IgD-negative memory B cell (primary cell): ENCODE data around the gene GHRHR. TPM values are rescaled to one million over a fixed set of nuclear protein-coding genes. Genes with fewer than 3 reads are reported as not detected.

Experiments used
- H3K27ac Mint-ChIP-seq, 3 donors: one replicate each; pipeline ENCODE4 v1.8.0; 2020 to 2022; ENCODE audit warnings: mild to moderate bottlenecking in 3 of 3, mixed read lengths in 3 of 3, moderate library complexity in 1 of 3
- H3K27me3 Mint-ChIP-seq: one replicate; pipeline ENCODE4 v1.8.0; 2021; ENCODE audit warnings: mixed read lengths
- H3K36me3 Mint-ChIP-seq: one replicate; pipeline ENCODE4 v1.8.0; 2020; ENCODE audit warnings: mild to moderate bottlenecking, mixed read lengths
- H3K4me1 Mint-ChIP-seq, 3 donors: one replicate each; pipeline ENCODE4 v1.8.0; 2020 to 2022; ENCODE audit warnings: mixed read lengths in 3 of 3, mild to moderate bottlenecking in 1 of 3
- H3K4me3 Mint-ChIP-seq, 4 donors: one replicate each; pipeline ENCODE4 v1.8.0; 2020 to 2022; ENCODE audit warnings: mild to moderate bottlenecking in 4 of 4, mixed read lengths in 4 of 4, moderate library complexity in 3 of 4
- H3K9me3 Mint-ChIP-seq, 3 donors: one replicate each; pipeline ENCODE4 v1.8.0; 2020 to 2021; ENCODE audit warnings: mixed read lengths in 3 of 3, mild to moderate bottlenecking in 1 of 3
- polyA plus RNA-seq: library from polyadenylated mRNA; unstranded; fragments of 300-500 nt; fragmentation: Illumina TruSeq; gene quantifications from one replicate; pipeline ENCODE4 v1.2.3, GENCODE V29; 2021

Gene GHRHR
- polyA plus RNA-seq, 1 donor from 2014 or later: not detected

DNA sequence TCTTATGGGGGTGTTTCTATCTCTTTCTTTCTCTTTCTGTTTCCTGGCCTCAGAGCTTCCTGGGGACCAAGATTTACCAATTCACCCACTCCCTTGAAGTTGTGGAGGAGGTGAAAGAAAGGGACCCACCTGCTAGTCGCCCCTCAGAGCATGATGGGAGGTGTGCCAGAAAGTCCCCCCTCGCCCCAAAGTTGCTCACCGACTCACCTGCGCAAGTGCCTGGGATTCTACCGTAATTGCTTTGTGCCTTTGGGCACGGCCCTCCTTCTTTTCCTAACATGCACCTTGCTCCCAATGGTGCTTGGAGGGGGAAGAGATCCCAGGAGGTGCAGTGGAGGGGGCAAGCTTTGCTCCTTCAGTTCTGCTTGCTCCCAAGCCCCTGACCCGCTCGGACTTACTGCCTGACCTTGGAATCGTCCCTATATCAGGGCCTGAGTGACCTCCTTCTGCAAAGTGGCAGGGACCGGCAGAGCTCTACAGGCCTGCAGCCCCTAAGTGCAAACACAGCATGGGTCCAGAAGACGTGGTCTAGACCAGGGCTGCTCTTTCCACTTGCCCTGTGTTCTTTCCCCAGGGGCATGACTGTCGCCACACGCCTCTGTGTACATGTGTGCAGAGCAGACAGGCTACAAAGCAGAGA, 39.9 kb upstream of the GHRHR start:
- H3K4me3 Mint-ChIP-seq: no peak overlapping the region
- no peaks in the 10 kb centered on the region for H3K27me3 Mint-ChIP-seq
- H3K4me1 Mint-ChIP-seq: no peaks in the 10 kb centered on the region
- H3K36me3 Mint-ChIP-seq: no peaks in the 10 kb centered on the region
- peaks cover 0 to 3% (median 0%) of the 10 kb centered on the region in 3 donors for H3K9me3 Mint-ChIP-seq
- H3K27ac Mint-ChIP-seq: no peak overlapping the region

GRCh38 chr7:30924624-30925023, 39.1 kb upstream of the GHRHR start:
- Mint-ChIP-seq H3K27me3 (no peaks in the 10 kb centered on the region), H3K27ac (no peak overlapping the region), H3K9me3 (peaks cover 0 to 3% (median 0%) of the 10 kb centered on the region in 3 donors), H3K4me3 (no peak overlapping the region), H3K36me3 (no peaks in the 10 kb centered on the region), H3K4me1 (no peaks in the 10 kb centered on the region)

DNA sequence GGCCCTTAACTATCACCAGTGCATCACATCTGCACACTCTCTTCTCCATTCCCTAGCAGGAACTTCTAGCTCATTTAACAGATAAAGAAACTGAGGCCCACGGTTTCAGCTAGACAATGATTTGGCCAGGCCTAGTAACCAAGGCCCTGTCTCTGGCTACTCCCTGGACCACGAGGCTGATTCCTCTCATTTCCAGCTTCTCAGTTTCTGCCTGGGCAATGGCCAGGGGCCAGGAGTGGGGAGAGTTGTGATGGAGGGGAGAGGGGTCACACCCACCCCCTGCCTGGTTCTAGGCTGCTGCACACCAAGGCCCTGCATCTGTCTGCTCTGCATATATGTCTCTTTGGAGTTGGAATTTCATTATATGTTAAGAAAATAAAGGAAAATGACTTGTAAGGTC, 38.6 kb upstream of the GHRHR start:
- Mint-ChIP-seq H3K27me3 (no peaks in the 10 kb centered on the region), H3K36me3 (no peaks in the 10 kb centered on the region), H3K27ac (no peak overlapping the region), H3K4me3 (no peak overlapping the region), H3K9me3 (peaks cover 0 to 3% (median 0%) of the 10 kb centered on the region in 3 donors), H3K4me1 (no peaks in the 10 kb centered on the region)

- Mint-ChIP-seq H3K4me1 (no peaks in the 10 kb centered on the region), H3K36me3 (no peaks in the 10 kb centered on the region), H3K27ac (no peak overlapping the region), H3K4me3 (no peak overlapping the region), H3K9me3 (peaks cover 0 to 3% (median 0%) of the 10 kb centered on the region in 3 donors), H3K27me3 (no peaks in the 10 kb centered on the region)
Measured at GRCh38 chr7:30925913-30926312, 37.8 kb upstream of the GHRHR start.

GRCh38 chr7:30926313-30926712, 37.4 kb upstream of the GHRHR start:
- H3K27me3 Mint-ChIP-seq: no peaks in the 10 kb centered on the region
- no peaks in the 10 kb centered on the region for H3K4me1 Mint-ChIP-seq
- no peaks in the 10 kb centered on the region for H3K36me3 Mint-ChIP-seq
- H3K27ac Mint-ChIP-seq: no peak overlapping the region
- no peak overlapping the region for H3K4me3 Mint-ChIP-seq
- H3K9me3 Mint-ChIP-seq: peaks cover 0 to 3% (median 0%) of the 10 kb centered on the region in 3 donors

DNA sequence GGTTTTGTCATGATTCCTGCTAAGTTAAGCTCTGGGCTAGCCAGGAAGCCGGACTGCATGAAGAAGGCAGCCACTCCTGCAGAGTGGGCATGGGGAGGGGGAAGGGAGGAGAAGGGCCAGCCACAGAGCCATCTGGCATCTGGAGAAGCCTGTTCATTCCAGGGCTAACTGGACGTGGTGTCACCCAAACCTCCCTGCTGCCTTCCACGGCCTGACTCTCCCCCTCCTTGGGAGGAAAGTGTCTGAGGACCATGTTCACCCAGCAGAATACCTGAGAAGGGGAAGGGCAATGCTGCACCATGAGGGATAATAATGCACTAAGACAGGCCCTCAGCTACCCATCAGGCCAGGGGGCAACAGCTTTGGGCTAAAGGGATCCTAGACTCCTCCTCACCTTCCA, 36.7 kb upstream of the GHRHR start:
- H3K9me3 Mint-ChIP-seq: peaks cover 0 to 3% (median 0%) of the 10 kb centered on the region in 3 donors
- H3K27me3 Mint-ChIP-seq: no peaks in the 10 kb centered on the region
- H3K4me1 Mint-ChIP-seq: no peaks in the 10 kb centered on the region
- H3K4me3 Mint-ChIP-seq: no peak overlapping the region
- no peaks in the 10 kb centered on the region for H3K36me3 Mint-ChIP-seq
- H3K27ac Mint-ChIP-seq: no peak overlapping the region

GRCh38 chr7:30927559-30927958, 36.2 kb upstream of the GHRHR start:
- Mint-ChIP-seq H3K36me3 (no peaks in the 10 kb centered on the region), H3K4me1 (no peaks in the 10 kb centered on the region), H3K27me3 (no peaks in the 10 kb centered on the region), H3K9me3 (peaks cover 0 to 3% (median 0%) of the 10 kb centered on the region in 3 donors), H3K4me3 (no peak overlapping the region), H3K27ac (peak overlapping the region in 1 of 3 donors; percentile 48)

- Mint-ChIP-seq H3K36me3 (no peaks in the 10 kb centered on the region), H3K4me3 (no peak overlapping the region), H3K27ac (no peak overlapping the region), H3K9me3 (peaks cover 0 to 3% (median 0%) of the 10 kb centered on the region in 3 donors), H3K27me3 (no peaks in the 10 kb centered on the region), H3K4me1 (no peaks in the 10 kb centered on the region)
Measured at GRCh38 chr7:30928254-30928872, 35.4 kb upstream of the GHRHR start.

- Mint-ChIP-seq H3K4me1 (no peaks in the 10 kb centered on the region), H3K4me3 (no peak overlapping the region), H3K9me3 (peaks cover 0 to 3% (median 0%) of the 10 kb centered on the region in 3 donors), H3K27me3 (no peaks in the 10 kb centered on the region), H3K27ac (no peak overlapping the region), H3K36me3 (no peaks in the 10 kb centered on the region)
Measured at GRCh38 chr7:30929686-30930085, 34.1 kb upstream of the GHRHR start.

GRCh38 chr7:30930621-30931020, 33.1 kb upstream of the GHRHR start:
- H3K4me3 Mint-ChIP-seq: no peak overlapping the region
- H3K27ac Mint-ChIP-seq: no peak overlapping the region
- peaks cover 0 to 3% (median 0%) of the 10 kb centered on the region in 3 donors for H3K9me3 Mint-ChIP-seq
- no peaks in the 10 kb centered on the region for H3K36me3 Mint-ChIP-seq
- H3K27me3 Mint-ChIP-seq: no peaks in the 10 kb centered on the region
- H3K4me1 Mint-ChIP-seq: no peaks in the 10 kb centered on the region

DNA sequence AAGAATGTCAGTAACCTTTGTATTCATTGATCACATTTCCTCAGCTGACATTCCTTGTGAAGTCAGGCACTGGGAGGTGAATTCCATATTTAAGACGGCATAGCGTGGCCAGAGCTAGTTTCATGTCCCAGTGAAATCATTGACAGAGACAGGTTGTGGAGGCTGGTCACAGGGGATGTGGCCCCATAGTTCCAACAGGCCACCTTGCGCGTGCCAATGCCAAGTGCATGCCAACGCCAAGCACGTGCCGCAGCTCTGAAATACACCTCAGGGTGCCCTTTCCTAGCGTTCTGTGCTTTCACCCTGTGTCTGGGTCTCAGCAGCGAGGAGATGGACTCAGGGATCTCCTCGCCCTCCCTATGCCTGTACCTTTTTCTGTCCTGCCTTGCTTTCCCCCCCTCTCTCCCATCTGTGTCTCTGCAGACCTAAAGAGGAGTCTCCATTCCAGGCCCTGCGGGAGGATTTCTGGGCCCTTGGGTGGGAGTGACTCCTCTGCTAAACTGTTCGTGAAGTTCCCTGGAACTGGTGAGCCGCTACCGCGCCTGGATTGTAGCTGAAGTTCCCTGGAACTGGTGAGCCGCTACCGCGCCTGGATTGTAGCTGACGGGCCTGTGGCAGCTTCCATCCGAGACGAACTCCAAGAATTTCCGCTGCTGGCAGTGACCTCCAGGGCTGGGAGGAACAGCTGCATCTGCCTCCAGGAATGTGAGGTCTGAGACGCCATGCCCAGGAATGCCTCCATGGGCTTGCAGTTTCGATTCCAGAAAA, 32.4 kb upstream of the GHRHR start:
- Mint-ChIP-seq H3K27me3 (peaks cover under 1% of the 10 kb centered on the region), H3K36me3 (no peaks in the 10 kb centered on the region), H3K4me3 (no peak overlapping the region), H3K9me3 (peaks cover 0 to 3% (median 0%) of the 10 kb centered on the region in 3 donors), H3K4me1 (no peaks in the 10 kb centered on the region), H3K27ac (no peak overlapping the region)

DNA sequence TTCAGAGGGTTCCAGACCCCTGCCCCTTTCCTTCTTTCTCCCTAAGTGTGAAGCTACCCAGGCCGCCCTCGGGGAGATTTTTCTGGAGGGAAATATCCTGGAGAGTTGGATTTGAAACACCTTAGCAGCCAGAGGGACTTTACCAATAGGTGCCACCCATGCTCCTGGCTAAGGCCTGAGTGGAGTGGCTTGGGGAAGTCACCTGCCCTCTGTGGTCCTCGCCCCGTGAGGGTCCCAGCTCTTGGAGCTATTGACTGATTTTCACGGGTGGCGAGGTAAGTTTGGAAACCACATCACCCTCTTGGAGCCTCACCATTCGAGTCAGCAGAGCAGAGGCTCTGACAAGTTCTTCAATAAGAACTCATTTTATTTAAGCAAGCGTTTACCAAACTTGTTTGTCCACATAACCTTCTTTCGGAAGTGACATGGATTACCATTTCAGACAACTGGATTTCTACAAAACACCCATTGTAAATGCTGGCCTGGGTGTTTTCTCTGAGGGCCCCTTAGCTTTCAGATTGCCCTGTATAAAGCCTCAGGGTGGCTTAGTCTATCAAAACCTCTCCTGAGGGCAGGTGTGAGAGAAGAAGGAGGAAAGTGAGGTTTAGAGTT, 31.7 kb upstream of the GHRHR start:
- H3K36me3 Mint-ChIP-seq: no peaks in the 10 kb centered on the region
- H3K4me3 Mint-ChIP-seq: no peak overlapping the region
- H3K27me3 Mint-ChIP-seq: peaks cover 3% of the 10 kb centered on the region
- no peaks in the 10 kb centered on the region for H3K9me3 Mint-ChIP-seq
- H3K4me1 Mint-ChIP-seq: no peaks in the 10 kb centered on the region
- H3K27ac Mint-ChIP-seq: no peak overlapping the region

- no peaks in the 10 kb centered on the region for H3K4me1 Mint-ChIP-seq
Measured at GRCh38 chr7:30932562-30932961, 31.2 kb upstream of the GHRHR start.

DNA sequence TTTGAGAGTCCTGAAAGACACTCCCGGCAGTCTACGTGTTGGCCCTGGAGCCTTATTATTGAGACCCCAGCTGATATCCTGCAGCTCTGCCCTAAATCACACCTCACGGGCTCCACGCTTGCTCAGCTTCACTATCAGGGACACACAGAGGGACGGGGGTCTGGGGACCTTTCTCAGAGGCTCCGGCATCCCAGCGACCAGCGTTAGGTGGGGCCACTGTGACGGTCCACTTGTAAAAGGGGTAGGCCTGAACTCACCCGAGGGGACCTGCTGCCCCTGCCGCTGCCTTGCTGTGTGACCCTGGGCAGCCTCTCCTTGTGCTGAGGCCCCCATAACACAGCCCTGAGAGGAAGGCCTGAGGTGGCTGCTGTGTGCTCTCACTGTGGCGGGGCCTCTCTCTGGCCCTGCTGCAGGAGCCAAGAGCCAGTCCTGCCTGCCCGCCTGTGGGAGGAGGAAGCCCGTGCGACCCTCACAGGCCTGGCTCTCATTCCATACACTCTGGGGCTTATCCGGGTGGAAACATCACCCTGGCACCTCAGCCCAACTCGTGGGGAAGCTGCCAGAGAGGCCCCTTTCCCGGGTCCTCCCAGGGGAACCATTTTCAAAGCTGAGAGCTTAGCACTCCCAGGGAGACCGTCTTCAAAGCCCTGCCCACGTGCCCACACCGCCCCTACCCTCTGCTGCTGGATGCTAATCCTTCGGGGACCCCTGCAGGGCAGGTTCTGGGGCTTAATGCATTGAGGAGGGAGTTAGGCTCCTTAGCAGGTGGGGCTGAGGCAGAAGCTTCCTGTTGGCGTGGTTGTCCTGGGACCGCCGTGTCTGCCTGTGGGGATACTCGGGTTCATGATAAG, 30.4 kb upstream of the GHRHR start:
- Mint-ChIP-seq H3K36me3 (no peaks in the 10 kb centered on the region), H3K9me3 (no peaks in the 10 kb centered on the region), H3K4me3 (no peak overlapping the region), H3K27ac (no peak overlapping the region), H3K4me1 (no peaks in the 10 kb centered on the region), H3K27me3 (peaks cover 3% of the 10 kb centered on the region)

More at GRCh38 chr7:30932562-30932961, 31.2 kb upstream of the GHRHR start:
- H3K36me3 Mint-ChIP-seq: no peaks in the 10 kb centered on the region
- no peak overlapping the region for H3K4me3 Mint-ChIP-seq
- peaks cover 3% of the 10 kb centered on the region for H3K27me3 Mint-ChIP-seq
- no peak overlapping the region for H3K27ac Mint-ChIP-seq
- no peaks in the 10 kb centered on the region for H3K9me3 Mint-ChIP-seq
